GM23338 (cell line): ENCODE measurements around the gene ACTMAP. TPM values are rescaled to one million over a fixed set of nuclear protein-coding genes. Genes with fewer than 3 reads are reported as not detected.
A peak's percentile ranks its signal among the peaks of the same experiment; 100 is the strongest.

Experiments used
- ATAC-seq: fragments of 200-7000 bp; cut with Tn5 transposase; 3 replicates; pipeline ENCODE4 v1.9.1; 2020
- DNase-seq: peaks from one replicate; pipeline ENCODE4 v3.0.0-alpha.2; 2015; ENCODE audit warnings: low spot score
- H2AFZ ChIP-seq: fragments of 200-600 bp; sonication (generic); 2 replicates; pipeline ENCODE4 v1.8.0; 2016; ENCODE audit warnings: antibody characterized with exemption, mild to moderate bottlenecking, moderate library complexity
- H3F3A ChIP-seq: fragments of 200-600 bp; sonication (generic); replicated peaks from 2 replicates; pipeline ENCODE4 v1.8.0; 2017; ENCODE audit warnings: antibody characterized with exemption, mixed run types, low read depth
- H3K27ac ChIP-seq: fragments of 200-600 bp; sonication (generic); 2 replicates; pipeline ENCODE4 v1.6.1; 2016; ENCODE audit warnings: low read depth
- H3K27me3 ChIP-seq: fragments of 200-600 bp; sonication (generic); 2 replicates; pipeline ENCODE4 v1.8.0; 2016; ENCODE audit warnings: mild to moderate bottlenecking, mixed run types, moderate library complexity; ENCODE audit not compliant: insufficient read depth
- H3K36me3 ChIP-seq: fragments of 200-600 bp; sonication (generic); 2 replicates; pipeline ENCODE4 v1.8.0; 2016; ENCODE audit warnings: mild to moderate bottlenecking; ENCODE audit not compliant: insufficient read depth
- H3K4me1 ChIP-seq: fragments of 200-600 bp; sonication (generic); 2 replicates; pipeline ENCODE4 v1.8.0; 2016; ENCODE audit warnings: mild to moderate bottlenecking, moderate library complexity; ENCODE audit not compliant: insufficient read depth
- H3K4me2 ChIP-seq: fragments of 200-600 bp; sonication (generic); 2 replicates; pipeline ENCODE4 v1.7.1; 2017; ENCODE audit warnings: mixed run types
- H3K4me3 ChIP-seq: fragments of 200-600 bp; sonication (generic); 2 replicates; pipeline ENCODE4 v1.6.1; 2016; ENCODE audit warnings: mixed run types
- H3K79me2 ChIP-seq: fragments of 200-600 bp; sonication (generic); replicated peaks from 2 replicates; pipeline ENCODE4 v1.8.0; 2017; ENCODE audit warnings: mild to moderate bottlenecking; ENCODE audit not compliant: insufficient read depth
- H3K9me2 ChIP-seq: fragments of 200-600 bp; sonication (generic); 2 replicates; pipeline ENCODE4 v1.8.0; 2017; ENCODE audit not compliant: insufficient read depth
- H4K20me1 ChIP-seq: fragments of 200-600 bp; sonication (generic); replicated peaks from 2 replicates; pipeline ENCODE4 v1.8.0; 2017; ENCODE audit warnings: mild to moderate bottlenecking; ENCODE audit not compliant: insufficient read depth
- H3K27ac Mint-ChIP-seq: 2 replicates; pipeline ENCODE4 v1.8.0; 2020; ENCODE audit warnings: inconsistent platforms, mild to moderate bottlenecking, moderate library complexity, mixed read lengths
- H3K27me3 Mint-ChIP-seq: 3 replicates; pipeline ENCODE4 v1.8.0; 2022; ENCODE audit warnings: low read depth, mild to moderate bottlenecking, moderate library complexity, mixed read lengths, inconsistent platforms; ENCODE audit not compliant: insufficient read depth, poor library complexity
- H3K36me3 Mint-ChIP-seq: 3 replicates; pipeline ENCODE4 v1.8.0; 2021; ENCODE audit warnings: low read depth, mild to moderate bottlenecking, inconsistent platforms, moderate library complexity, mixed read lengths
- H3K4me1 Mint-ChIP-seq: 3 replicates; pipeline ENCODE4 v1.8.0; 2020; ENCODE audit warnings: mild to moderate bottlenecking, inconsistent platforms, mixed read lengths
- H3K4me3 Mint-ChIP-seq: 3 replicates; pipeline ENCODE4 v1.8.0; 2021; ENCODE audit warnings: moderate library complexity, mild to moderate bottlenecking, inconsistent platforms, mixed read lengths
- H3K9me3 Mint-ChIP-seq: 3 replicates; pipeline ENCODE4 v1.8.0; 2020; ENCODE audit warnings: moderate library complexity, mild to moderate bottlenecking, inconsistent platforms, mixed read lengths
- CREB1 ChIP-seq: fragments of 250-450 bp; sonication (Bioruptor Pico); IDR thresholded peaks from 2 replicates; pipeline ENCODE4 v1.5.0; 2020; ENCODE audit warnings: low read depth, mild to moderate bottlenecking, moderate library complexity
- CTCF ChIP-seq, 2 experiments: fragments of 200-600 bp in 1 of 2; sonication (generic) in 1 of 2; conservative IDR thresholded peaks; 2 replicates each; pipeline versions ENCODE4 v1.5.1 to v1.6.1; 2016 to 2017; ENCODE audit warnings: antibody characterized with exemption in 2 of 2, low read depth in 2 of 2, mild to moderate bottlenecking in 2 of 2, moderate library complexity in 1 of 2
- ETS1 ChIP-seq: IDR thresholded peaks from 2 replicates; pipeline ENCODE4 v1.6.1; 2016; ENCODE audit warnings: antibody characterized with exemption
- EZH2 ChIP-seq: fragments of 200-600 bp; sonication (generic); IDR thresholded peaks from one replicate; pipeline ENCODE4 v1.8.0; 2017; ENCODE audit warnings: antibody characterized with exemption, mild to moderate bottlenecking, low read depth; ENCODE audit not compliant: unreplicated experiment
- EZH2phosphoT487 ChIP-seq: fragments of 200-600 bp; sonication (generic); IDR thresholded peaks from one replicate; pipeline ENCODE4 v1.8.1; 2018; ENCODE audit warnings: antibody characterized with exemption; ENCODE audit not compliant: unreplicated experiment
- JUNB ChIP-seq: IDR thresholded peaks from one replicate; pipeline ENCODE4 v1.6.1; 2016; ENCODE audit warnings: antibody characterized with exemption; ENCODE audit not compliant: unreplicated experiment
- NANOG ChIP-seq: IDR thresholded peaks from 2 replicates; pipeline ENCODE4 v1.6.1; 2016; ENCODE audit warnings: antibody characterized with exemption, borderline replicate concordance
- POLR2AphosphoS5 ChIP-seq: IDR thresholded peaks from 2 replicates; pipeline ENCODE4 v1.6.1; 2016; ENCODE audit warnings: antibody characterized with exemption, low read depth
- REST ChIP-seq: IDR thresholded peaks from one replicate; pipeline ENCODE4 v1.6.1; 2018; ENCODE audit warnings: antibody characterized with exemption; ENCODE audit not compliant: unreplicated experiment
- STAT1 ChIP-seq: IDR thresholded peaks from one replicate; pipeline ENCODE4 v1.6.1; 2016; ENCODE audit warnings: antibody characterized with exemption; ENCODE audit not compliant: unreplicated experiment
- ZNF331 ChIP-seq: fragments of 250-450 bp; sonication (Bioruptor Pico); IDR thresholded peaks from 2 replicates; pipeline ENCODE4 v1.5.0; 2020; ENCODE audit warnings: low read depth, mild to moderate bottlenecking, moderate library complexity
- ZNF462 ChIP-seq: fragments of 250-450 bp; sonication (Bioruptor Pico); IDR thresholded peaks from 2 replicates; pipeline ENCODE4 v1.5.0; 2020; ENCODE audit warnings: mild to moderate bottlenecking, moderate library complexity
- polyA plus RNA-seq: library from polyadenylated mRNA; unstranded; fragments of >200 nt; fragmentation: Nextera tagmentation; extraction: Ambion mirVana; gene quantifications from 2 replicates; pipeline ENCODE4 v1.2.1, GENCODE V29; 2016
- total RNA-seq: library from RNA; depleted of rRNA; stranded (reverse); fragments of >200 nt; shearing (Covaris generic); gene quantifications from 2 replicates; pipeline ENCODE4 v1.2.3, GENCODE V29; 2014

The ACTMAP gene
- total and polyA plus RNA-seq, 2 experiments from 2014 or later, result 14.9 to 16.7 TPM

- Histone ChIP-seq H3F3A (0 out of 2 replicates have a peak, but pooled peaks cover 6% of the 10 kb centered on the region), H3K4me3 (no peak overlapping the region), H3K79me2 (no peaks in the 10 kb centered on the region; the same call in 1 of the 2 replicates), H3K4me1 (0 out of 2 replicates have a peak, but pooled peaks cover 3% of the 10 kb centered on the region), H2AFZ (no peak overlapping the region), H3K9me2 (no peaks in the 10 kb centered on the region), H3K27me3 (no peaks in the 10 kb centered on the region), H3K36me3 (peaks cover 7% of the 10 kb centered on the region; the same call in 1 of the 2 replicates), H3K4me2 (no peak overlapping the region), H3K27ac (0 out of 2 replicates have a peak overlapping the region, but pooled peaks have one; percentile 9), H4K20me1 (no peaks in the 10 kb centered on the region; the same call in 1 of the 2 replicates)
- peaks cover 10% of the 10 kb centered on the region for H3K4me1 Mint-ChIP-seq
- H3K9me3 Mint-ChIP-seq, result no peaks in the 10 kb centered on the region
- H3K36me3 Mint-ChIP-seq, result peaks cover 40% of the 10 kb centered on the region
- DNase-seq (no peak), ATAC-seq (no peak)
- peaks cover 16% of the 10 kb centered on the region for H3K27me3 Mint-ChIP-seq
- TF ChIP-seq EZH2, result no peak
- TF ChIP-seq STAT1, result no peak
- TF ChIP-seq CTCF (conservative IDR thresholded peaks at IDR 0.05; ENCODE audit: low read depth in 2 of 2), result no peak
- no peak for TF ChIP-seq CREB1 (CRISPR knock-in tag)
- no peak for TF ChIP-seq EZH2phosphoT487
- no peak for TF ChIP-seq ZNF462 (CRISPR knock-in tag)
- TF ChIP-seq POLR2AphosphoS5, result no peak
- no peak for TF ChIP-seq ZNF331 (CRISPR knock-in tag)
- TF ChIP-seq NANOG, result no peak
- TF ChIP-seq JUNB, result no peak
- no peak for TF ChIP-seq ETS1
- TF ChIP-seq REST, result no peak
- no peak overlapping the region for H3K4me3 Mint-ChIP-seq
- no peak overlapping the region for H3K27ac Mint-ChIP-seq
Observed at GRCh38 chr19:40700083-40700482, 50.2 kb downstream of the ACTMAP start.
